Lung (tissue), 12 donors: ENCODE measurements around the gene CEP20. TPM values are rescaled to one million over a fixed set of nuclear protein-coding genes. Genes with fewer than 3 reads are reported as not detected.

Experiments used
- ATAC-seq: fragments of 200-7000 bp; cut with Tn5 transposase; one replicate; pipeline ENCODE4 v1.9.1; 2020; ENCODE audit warnings: moderate number of reproducible peaks; ENCODE audit not compliant: insufficient read depth, low FRiP score
- DNase-seq, 3 donors: peaks; one replicate each; pipeline ENCODE4 v3.0.0-alpha.2; 2013 to 2017
- H3K27ac ChIP-seq, 2 donors: one replicate each; pipeline ENCODE4 v1.5.1; 2013; ENCODE audit warnings: mild to moderate bottlenecking in 2 of 2, moderate library complexity in 2 of 2, control low read depth in 1 of 2, inconsistent platforms in 1 of 2, low read depth in 1 of 2, low read length in 1 of 2
- H3K27me3 ChIP-seq, 3 donors: one replicate each; pipeline ENCODE4 v1.5.1; 2013; ENCODE audit warnings: low read length in 2 of 3; ENCODE audit not compliant: control insufficient read depth in 3 of 3, insufficient read depth in 3 of 3
- H3K36me3 ChIP-seq, 4 donors: one replicate each; pipeline ENCODE4 v1.5.1; 2013; ENCODE audit warnings: low read length in 4 of 4, mild to moderate bottlenecking in 1 of 4, moderate library complexity in 1 of 4; ENCODE audit not compliant: control insufficient read depth in 4 of 4, insufficient read depth in 4 of 4
- H3K4me1 ChIP-seq, 5 donors: one replicate each; pipeline ENCODE4 v1.5.1; 2013; ENCODE audit warnings: low read length in 5 of 5, mild to moderate bottlenecking in 2 of 5, moderate library complexity in 1 of 5; ENCODE audit not compliant: control insufficient read depth in 5 of 5, insufficient read depth in 5 of 5
- H3K4me3 ChIP-seq: one replicate; pipeline ENCODE4 v1.5.1; 2013; ENCODE audit warnings: mild to moderate bottlenecking, control low read depth, moderate library complexity
- H3K9ac ChIP-seq, 2 donors: one replicate each; pipeline ENCODE4 v1.5.1; 2013; ENCODE audit warnings: low read length in 2 of 2, control low read depth in 1 of 2; ENCODE audit not compliant: insufficient read depth in 1 of 2
- H3K9me3 ChIP-seq, 4 donors: one replicate each; pipeline ENCODE4 v1.5.1; 2013; ENCODE audit warnings: low read length in 3 of 4, mild to moderate bottlenecking in 1 of 4, moderate library complexity in 1 of 4; ENCODE audit not compliant: control insufficient read depth in 4 of 4, insufficient read depth in 3 of 4
- CTCF ChIP-seq: IDR thresholded peaks from 2 replicates; pipeline ENCODE4 v1.5.1; 2012; ENCODE audit warnings: mild to moderate bottlenecking; ENCODE audit errors: control extremely low read depth, extremely low read depth
- WGBS, 2 donors: extraction: QIAGEN DNeasy Blood & Tissue Kit; methylation state at CpG; one replicate each; pipeline ENCODE4 v1.1.7; 2013; 5-methylcytosine and 5-hydroxymethylcytosine counted together
- polyA plus RNA-seq, 2 donors: library from polyadenylated mRNA; stranded (reverse); fragments of 200-250 nt; gene quantifications; one replicate each; pipeline ENCODE4 v1.2.1, GENCODE V29; 2013
- total RNA-seq, 2 donors: library from RNA; depleted of rRNA in 1 of 2; stranded (reverse); fragments of >200 nt in 1 of 2; gene quantifications; one replicate each; pipeline ENCODE4 v1.2.1, GENCODE V29; 2014 to 2021
- donor health status: control.
- donor health status: control.
- donor health status: Bipolar disorder and iron deficiency.
- donor health status: healthy.
- donor health status: DM: yes; HTN: yes; CAD: no.

Gene CEP20
- total and polyA plus RNA-seq, 4 donors = 19.0 to 38.5 (median 23.8) TPM

- Histone ChIP-seq H3K27ac (no peak overlapping the region), H3K4me3 (no peak overlapping the region), H3K9me3 (no peaks in the 10 kb centered on the region), H3K36me3 (no peaks in the 10 kb centered on the region), H3K27me3 (no peaks in the 10 kb centered on the region), H3K4me1 (peaks cover 0 to 2% (median 0%) of the 10 kb centered on the region in 5 donors), H3K9ac (no peak overlapping the region)
- WGBS, 2 donors = 74 to 91% methylated on average over 7 of the region's 7 CpGs
- no peak for TF ChIP-seq CTCF
- DNase-seq = no peak
- ATAC-seq = no peak
These were observed 6.4 kb upstream of the CEP20 start for GRCh38 chr16:15894571-15895374.

GRCh38 chr16:15891508-15891907, 3.1 kb upstream of the CEP20 start:
- no peak for TF ChIP-seq CTCF
- Histone ChIP-seq H3K27ac (no peak overlapping the region), H3K9ac (no peak overlapping the region), H3K4me3 (no peak overlapping the region), H3K27me3 (no peaks in the 10 kb centered on the region), H3K4me1 (peaks cover 0 to 12% (median 9%) of the 10 kb centered on the region in 5 donors), H3K9me3 (no peaks in the 10 kb centered on the region), H3K36me3 (peaks cover 0 to 4% (median 1%) of the 10 kb centered on the region in 4 donors)
- no peak for ATAC-seq
- WGBS, 2 donors = 91 to 99% methylated on average over 3 of the region's 3 CpGs
- DNase-seq = no peak

GRCh38 chr16:15887283-15887682, 1.1 kb downstream of the CEP20 start:
- Histone ChIP-seq H3K9me3 (no peaks in the 10 kb centered on the region), H3K4me3 (peak overlapping the region; percentile 90), H3K27me3 (no peaks in the 10 kb centered on the region), H3K27ac (no peak overlapping the region), H3K4me1 (peaks cover 5 to 15% (median 12%) of the 10 kb centered on the region in 5 donors), H3K36me3 (peaks cover 3 to 6% (median 4%) of the 10 kb centered on the region in 4 donors), H3K9ac (peak overlapping the region in 1 of 2 donors; percentile 85)
- ATAC-seq = no peak
- DNase-seq = no peak
- TF ChIP-seq CTCF = no peak
- WGBS, 2 donors = 85 to 91% methylated on average over 4 of the region's 4 CpGs
